ENCODE results near the gene TRIM49B.
"Not testable (repeated sequence)": the region's sequence is repeated elsewhere in the genome, so short reads cannot be mapped to it uniquely, and the experiment has no call there.

The TRIM49B gene, protein sequence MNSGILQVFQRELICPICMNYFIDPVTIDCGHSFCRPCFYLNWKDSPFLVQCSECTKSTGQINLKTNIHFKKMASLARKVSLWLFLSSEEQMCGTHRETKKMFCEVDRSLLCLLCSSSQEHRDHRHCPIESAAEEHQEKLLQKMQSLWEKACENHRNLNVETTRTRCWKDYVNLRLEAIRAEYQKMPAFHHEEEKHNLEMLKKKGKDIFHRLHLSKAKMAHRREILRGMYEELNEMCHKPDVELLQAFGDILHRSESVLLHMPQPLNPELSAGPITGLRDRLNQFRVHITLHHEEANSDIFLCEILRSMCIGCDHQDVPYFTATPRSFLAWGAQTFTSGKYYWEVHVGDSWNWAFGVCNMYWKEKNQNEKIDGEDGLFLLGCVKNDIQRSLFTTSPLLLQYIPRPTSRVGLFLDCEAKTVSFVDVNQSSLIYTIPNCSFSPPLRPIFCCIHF

DNA sequence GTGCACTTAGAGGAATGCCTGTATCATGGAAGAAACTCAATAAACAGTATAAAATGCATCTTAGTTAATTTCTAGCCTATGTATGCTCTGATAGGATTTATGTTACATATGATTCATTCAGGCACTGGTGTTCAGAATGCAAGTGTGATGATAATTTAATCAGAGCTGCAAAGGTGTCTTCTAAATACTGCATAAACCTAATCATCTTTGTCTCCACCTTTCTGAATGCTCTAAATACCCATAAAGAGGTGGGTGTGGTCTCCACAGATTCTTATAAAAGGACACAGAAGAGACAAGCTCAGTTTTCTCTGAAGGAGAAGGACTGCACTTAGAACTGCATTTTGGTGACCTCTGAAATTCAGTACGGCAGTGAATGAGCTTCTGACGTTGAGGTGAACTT is at the start of gene TRIM49B:
Gene TRIM49B (plus strand): TSS at position 301 of the 400 bp plus-strand sequence. CDS start 2,777 bp downstream, outside the sequence.
- DNase-seq, result not testable (repeated sequence)

- DNase-seq, result not testable (repeated sequence)
Observed at GRCh38 chr11:48983785-48984184, 44.8 kb upstream of the TRIM49B start, which contains the start of gene TRIM51G. TRIM51G (minus strand) TSS chr11:48983885; CDS start chr11:48981695, 2,190 bp downstream.

DNA sequence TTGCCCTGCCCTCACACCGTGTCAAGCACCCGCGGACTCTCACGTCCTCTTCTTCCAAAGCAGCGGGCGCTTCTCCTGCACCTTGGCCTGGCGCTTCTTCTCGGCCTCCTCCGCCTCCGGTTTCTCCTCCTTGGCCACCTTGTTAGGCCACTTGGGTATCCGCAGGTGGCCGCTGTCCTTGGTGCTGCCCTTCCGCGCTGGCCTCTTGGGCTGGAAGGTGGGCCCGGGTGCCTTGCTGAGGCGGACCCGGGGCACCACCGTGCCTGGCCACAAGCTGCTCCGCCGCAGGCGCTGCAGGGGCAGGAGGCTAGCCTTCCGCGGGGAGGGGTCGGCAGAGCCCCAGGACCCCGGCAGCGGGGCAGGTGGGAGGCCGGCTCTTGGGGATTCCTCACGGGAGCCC is 19.6 kb downstream of the TRIM49B start:
- not testable (repeated sequence) for DNase-seq

GRCh38 chr11:49049821-49050220 is 21.2 kb downstream of the TRIM49B start:
- not testable (repeated sequence) for DNase-seq

DNA sequence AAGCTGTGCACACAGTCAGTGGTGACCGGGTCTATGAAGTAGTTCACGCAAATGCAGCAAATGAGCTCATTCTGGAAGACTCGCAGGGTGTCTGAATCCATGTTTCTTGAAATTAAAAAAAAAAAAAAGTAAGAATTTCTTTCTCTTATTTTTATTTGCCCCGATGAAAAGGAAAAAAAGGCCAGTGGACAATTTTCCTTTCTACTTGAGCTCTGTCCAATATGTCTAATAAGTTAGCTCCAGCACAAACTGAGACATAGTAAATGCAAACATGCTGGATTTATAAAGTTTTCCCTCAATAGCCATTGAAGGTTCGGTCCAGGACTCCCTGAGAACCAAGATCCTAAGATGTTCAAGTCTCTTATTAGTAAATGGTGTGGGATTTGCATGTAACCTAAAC is 30.4 kb downstream of the TRIM49B start, which contains the start of gene TRIM64C:
Gene TRIM64C (minus strand): TSS at position 101 of the 400 bp plus-strand sequence. CDS start 0 bp downstream, at position 101.
- DNase-seq, result not testable (repeated sequence)

GRCh38 chr11:49069897-49070296 is 41.3 kb downstream of the TRIM49B start:
- not testable (repeated sequence) for DNase-seq
